BJ (cell line): ENCODE measurements around the gene CRYBG2. TPM values are rescaled to one million over a fixed set of nuclear protein-coding genes. Genes with fewer than 3 reads are reported as not detected.

Source experiments
- CTCF ChIA-PET: fragments of 350-600 bp; formaldehyde crosslinking; extraction: SDS; loops from one replicate; lab custom pipeline; 2021; ENCODE audit warnings: antibody characterized with exemption, inconsistent platforms; lab: Yijun Ruan, JAX
- POLR2A ChIA-PET: fragments of 300-600 bp; sonication (Branson Sonifier 250); formaldehyde crosslinking; extraction: SDS; loops from one replicate; lab custom pipeline; 2021; ENCODE audit warnings: antibody characterized with exemption; lab: Charles Lee
- DNase-seq: peaks from one replicate; pipeline ENCODE4 v3.0.0-alpha.2; 2011; ENCODE audit warnings: low read depth
- H3K27me3 ChIP-seq: 2 replicates; pipeline ENCODE4 v1.6.0; 2011; ENCODE audit warnings: low read length; ENCODE audit not compliant: control insufficient read depth, insufficient read depth
- H3K36me3 ChIP-seq: 2 replicates; pipeline ENCODE4 v1.5.1; 2011; ENCODE audit warnings: low read length; ENCODE audit not compliant: control insufficient read depth, insufficient read depth
- H3K4me3 ChIP-seq: 2 replicates; pipeline ENCODE4 v1.5.1; 2011; ENCODE audit warnings: low read depth, mild to moderate bottlenecking, control low read depth, low read length
- polyA plus RNA-seq: library from polyadenylated mRNA; depleted of rRNA; stranded (reverse); fragments of >200 nt; gene quantifications from 2 replicates; pipeline ENCODE4 v1.2.3, GENCODE V29; 2011
- TF ChIP-seq, protein P1 (sequence below): IDR thresholded peaks from 2 replicates; pipeline ENCODE4 v1.5.1; 2011; ENCODE audit warnings: low read depth, mild to moderate bottlenecking, control low read depth, inconsistent platforms, low read length, moderate library complexity; ENCODE audit not compliant: insufficient read depth

The CRYBG2 gene
- polyA plus RNA-seq, 1 experiment = 0.44 TPM

DNA sequence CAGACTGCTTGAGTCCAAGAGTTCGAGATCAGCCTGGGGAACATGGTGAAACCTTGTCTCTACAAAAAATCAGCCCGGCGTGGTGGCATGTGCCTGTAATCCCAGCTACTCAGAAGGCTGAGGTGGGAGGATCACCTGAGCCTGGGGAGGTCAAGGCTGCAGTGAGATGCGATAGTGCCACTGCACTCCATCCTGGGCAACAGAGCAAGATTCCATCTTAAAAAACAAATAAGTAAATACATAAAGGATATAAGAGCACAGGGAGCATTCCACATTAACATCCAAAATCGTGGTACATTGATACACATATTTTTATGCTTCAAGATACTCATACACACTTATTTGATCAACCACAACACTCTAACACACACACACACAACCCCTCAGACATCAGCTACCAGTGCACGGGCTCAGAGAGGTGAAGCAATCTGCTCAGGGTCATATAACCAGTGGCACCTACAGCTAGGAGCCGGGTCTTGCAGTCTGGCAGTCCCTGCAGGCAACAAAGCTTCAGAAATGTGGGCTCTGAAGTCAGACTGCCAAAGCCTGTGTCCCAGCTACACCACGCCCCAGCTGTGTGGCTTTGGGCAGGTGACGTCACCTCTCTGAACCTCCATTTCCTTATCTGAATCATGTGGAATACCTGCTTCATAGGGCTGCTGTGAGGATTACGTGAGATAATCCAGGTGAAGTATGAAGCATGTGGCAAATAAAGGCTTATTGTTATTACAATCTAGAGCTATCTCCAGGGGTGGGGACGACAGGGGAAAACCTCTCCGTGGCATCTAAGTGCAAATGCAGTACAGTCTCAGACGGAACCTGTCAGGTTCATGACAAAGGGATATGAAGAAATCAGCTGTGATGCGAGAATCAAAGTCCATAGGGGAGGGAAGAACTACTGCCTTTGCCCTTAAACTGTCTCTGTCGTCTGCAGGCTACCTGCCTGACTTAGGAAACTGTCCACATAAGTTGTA lies 4.8 kb upstream of the CRYBG2 start:
- peaks cover 25% of the 10 kb centered on the region for H3K27me3 ChIP-seq

DNA sequence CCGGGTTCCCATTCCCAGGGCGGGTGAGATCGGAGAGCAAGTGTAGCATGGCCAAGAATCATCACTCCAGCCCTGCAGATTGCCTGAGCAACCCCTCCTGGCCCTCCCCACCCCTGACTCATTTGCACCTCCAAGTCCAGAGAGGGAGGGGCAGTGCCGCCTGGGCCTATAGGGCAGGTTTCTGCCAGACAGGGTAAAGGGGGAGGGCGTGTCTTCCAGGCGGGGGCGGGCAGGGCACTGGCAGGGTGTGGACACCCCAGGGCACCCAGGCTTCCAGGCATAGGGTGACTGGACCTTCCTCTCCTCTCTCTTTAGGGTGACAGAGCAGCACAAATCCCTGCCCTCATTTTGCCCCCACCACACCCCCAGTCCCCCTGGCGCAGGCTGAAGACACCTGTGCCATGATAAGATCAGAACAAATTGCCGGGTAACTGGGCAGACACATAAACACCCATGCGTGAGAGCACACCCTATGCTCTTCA lies 3.2 kb upstream of the CRYBG2 start:
- TF ChIP-seq, protein P1, sequence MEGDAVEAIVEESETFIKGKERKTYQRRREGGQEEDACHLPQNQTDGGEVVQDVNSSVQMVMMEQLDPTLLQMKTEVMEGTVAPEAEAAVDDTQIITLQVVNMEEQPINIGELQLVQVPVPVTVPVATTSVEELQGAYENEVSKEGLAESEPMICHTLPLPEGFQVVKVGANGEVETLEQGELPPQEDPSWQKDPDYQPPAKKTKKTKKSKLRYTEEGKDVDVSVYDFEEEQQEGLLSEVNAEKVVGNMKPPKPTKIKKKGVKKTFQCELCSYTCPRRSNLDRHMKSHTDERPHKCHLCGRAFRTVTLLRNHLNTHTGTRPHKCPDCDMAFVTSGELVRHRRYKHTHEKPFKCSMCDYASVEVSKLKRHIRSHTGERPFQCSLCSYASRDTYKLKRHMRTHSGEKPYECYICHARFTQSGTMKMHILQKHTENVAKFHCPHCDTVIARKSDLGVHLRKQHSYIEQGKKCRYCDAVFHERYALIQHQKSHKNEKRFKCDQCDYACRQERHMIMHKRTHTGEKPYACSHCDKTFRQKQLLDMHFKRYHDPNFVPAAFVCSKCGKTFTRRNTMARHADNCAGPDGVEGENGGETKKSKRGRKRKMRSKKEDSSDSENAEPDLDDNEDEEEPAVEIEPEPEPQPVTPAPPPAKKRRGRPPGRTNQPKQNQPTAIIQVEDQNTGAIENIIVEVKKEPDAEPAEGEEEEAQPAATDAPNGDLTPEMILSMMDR = no peak
- DNase-seq = no peak
- CTCF ChIA-PET = interaction anchor here (1.3 to 2.3 kb wide), 2 partner anchors 36 to 72 kb away, joined by 3 to 9 read pairs; no protein-coding TSS in a partner anchor
- H3K36me3 ChIP-seq = no peaks in the 10 kb centered on the region
- POLR2A ChIA-PET = no interaction called here
- peaks cover 22% of the 10 kb centered on the region for H3K27me3 ChIP-seq
- H3K4me3 ChIP-seq = no peak overlapping the region

More for the DNA sequence above, 4.8 kb upstream of the CRYBG2 start:
- ChIA-PET CTCF (interaction anchor here (0.5 to 2.3 kb wide), 3 partner anchors 37 to 111 kb away, joined by 3 to 9 read pairs (median 3); no protein-coding TSS in a partner anchor), POLR2A (no interaction called here)
- TF ChIP-seq, protein P1 = no peak
- Histone ChIP-seq H3K36me3 (no peaks in the 10 kb centered on the region), H3K4me3 (no peak overlapping the region)
- no peak for DNase-seq

DNA sequence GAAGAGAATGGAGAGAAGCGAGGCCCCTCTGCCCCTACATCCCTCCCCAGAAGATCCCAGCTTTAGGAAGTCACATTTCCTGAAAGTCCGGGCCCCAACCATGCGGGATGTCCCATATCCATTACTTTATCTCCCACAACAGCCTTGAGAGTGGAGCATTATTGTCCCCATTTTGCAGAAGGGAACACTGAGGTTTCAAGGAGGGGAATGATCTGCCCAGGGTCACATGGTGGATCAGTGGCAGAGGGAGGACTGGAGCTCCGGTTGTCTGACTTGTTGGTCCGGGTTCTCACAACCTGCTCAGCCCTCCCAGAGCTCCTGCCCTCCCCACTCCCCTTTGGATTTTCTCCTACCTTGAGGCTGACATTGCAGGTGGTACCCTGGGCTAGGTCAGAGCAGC lies 2.2 kb upstream of the CRYBG2 start:
- ChIA-PET CTCF (interaction anchor here (1.3 kb wide), 1 partner anchor 71 kb away, joined by 3 read pairs; no protein-coding TSS in a partner anchor), POLR2A (no interaction called here)
- DNase-seq = no peak
- Histone ChIP-seq H3K36me3 (no peaks in the 10 kb centered on the region), H3K4me3 (no peak overlapping the region), H3K27me3 (peaks cover 15% of the 10 kb centered on the region)
- TF ChIP-seq, protein P1 = no peak

DNA sequence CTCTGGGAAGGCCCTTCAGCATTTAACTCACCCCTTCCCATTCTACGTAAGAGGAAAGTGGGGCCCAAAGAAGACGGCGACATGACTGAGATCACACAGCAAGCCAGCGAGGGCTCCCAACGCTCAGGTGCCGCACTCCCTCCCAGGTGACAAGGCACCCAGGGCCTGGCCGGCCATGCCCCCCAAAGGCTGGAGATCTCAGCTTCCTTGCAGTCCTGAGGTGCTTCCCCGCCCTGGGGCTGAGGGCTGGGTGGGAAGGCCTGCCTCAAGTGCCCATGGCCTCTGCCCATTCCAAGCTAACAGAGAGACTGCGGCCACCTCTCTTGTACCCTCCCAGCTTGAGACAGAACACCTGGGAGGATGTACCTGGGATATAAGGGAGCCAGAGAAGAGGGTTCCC lies 1.0 kb upstream of the CRYBG2 start:
- ChIA-PET CTCF (interaction anchor here (1.2 to 2.5 kb wide), 3 partner anchors 9 to 186 kb away, joined by 4 to 19 read pairs (median 5); partner anchors contain the start of genes C1orf232 and ZNF593), POLR2A (no interaction called here)
- Histone ChIP-seq H3K36me3 (no peaks in the 10 kb centered on the region), H3K4me3 (no peak overlapping the region), H3K27me3 (peaks cover 7% of the 10 kb centered on the region)
- DNase-seq = no peak
- TF ChIP-seq, protein P1 = no peak

DNA sequence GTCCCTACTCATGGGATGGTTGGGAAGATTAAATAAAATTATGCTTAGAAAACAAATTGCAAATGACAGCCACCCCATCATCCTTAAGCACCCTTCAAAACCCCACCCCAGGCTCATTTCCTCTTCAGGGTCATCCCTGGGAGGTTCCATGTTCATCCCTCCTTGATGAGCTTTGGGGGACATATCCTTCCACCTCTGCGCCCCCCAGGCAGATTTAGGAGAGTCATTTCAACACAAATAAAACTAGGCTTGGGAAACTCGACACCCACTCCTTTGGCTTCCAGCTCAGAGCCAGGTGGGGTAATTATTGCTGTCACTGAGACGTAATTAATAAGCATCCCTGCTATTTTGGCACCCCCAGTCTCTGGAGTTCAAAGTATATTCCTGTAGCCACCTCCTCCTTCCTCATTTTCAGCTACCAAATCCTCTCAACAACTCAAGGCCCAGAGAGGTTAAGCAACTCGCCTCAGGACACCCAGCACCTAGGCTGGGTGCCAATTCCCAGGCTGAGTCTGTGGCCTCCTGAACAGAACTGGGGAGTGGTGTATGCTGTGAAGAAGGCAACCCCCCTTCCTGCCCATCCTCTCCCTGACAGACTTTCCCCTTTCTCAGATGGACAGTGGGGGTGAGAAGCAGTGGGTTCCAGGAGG lies 595 bp downstream of the CRYBG2 start:
- no peaks in the 10 kb centered on the region for H3K36me3 ChIP-seq
- TF ChIP-seq, protein P1 = no peak
- no peak overlapping the region for H3K4me3 ChIP-seq
- CTCF ChIA-PET = interaction anchor here (0.6 to 4.6 kb wide), 4 partner anchors 9 to 261 kb away, joined by 3 to 28 read pairs (median 11); no protein-coding TSS in a partner anchor
- POLR2A ChIA-PET = no interaction called here
- no peak for DNase-seq
- peaks cover 1% of the 10 kb centered on the region; the same call in 1 of the 2 replicates for H3K27me3 ChIP-seq
